ENCODE data around the gene MPHOSPH8.

- TF ChIP-seq NFE2L2 (IDR thresholded peaks at IDR 0.05; ENCODE audit: low read depth, low read length) (no peak), MXI1 (IDR thresholded peaks at IDR 0.05; ENCODE audit: borderline replicate concordance, low read depth, low read length) (no peak)
Observed at GRCh38 chr13:19674898-19675297, 41.4 kb downstream of the MPHOSPH8 start.
